WTC11 (cell line): ENCODE measurements around the gene ITGB3.

Source experiments
- ESRRA ChIP-seq: sonication (generic); formaldehyde crosslinking; IDR thresholded peaks from 2 replicates; pipeline ENCODE4 v1.8.1; 2022; ENCODE audit warnings: mild to moderate bottlenecking, missing genetic modification reagents, borderline replicate concordance
- ETV6 ChIP-seq: sonication (generic); formaldehyde crosslinking; IDR thresholded peaks from 2 replicates; pipeline ENCODE4 v1.8.1; 2022; ENCODE audit warnings: mild to moderate bottlenecking, missing genetic modification reagents
- FOXK1 ChIP-seq: sonication (generic); formaldehyde crosslinking; IDR thresholded peaks from 2 replicates; pipeline ENCODE4 v1.8.0; 2022; ENCODE audit warnings: mild to moderate bottlenecking, moderate library complexity, missing genetic modification reagents
- NR1H2 ChIP-seq: sonication (generic); formaldehyde crosslinking; IDR thresholded peaks from 2 replicates; pipeline ENCODE4 v1.9.0; 2021; ENCODE audit warnings: mild to moderate bottlenecking, moderate library complexity, missing genetic modification reagents
- NR3C1 ChIP-seq: sonication (generic); formaldehyde crosslinking; conservative IDR thresholded peaks from 2 replicates; pipeline ENCODE4 v1.8.1; 2023; ENCODE audit warnings: low read depth, mild to moderate bottlenecking, missing genetic modification reagents
- SP1 ChIP-seq: sonication (generic); formaldehyde crosslinking; conservative IDR thresholded peaks from 2 replicates; pipeline ENCODE4 v1.8.1; 2022; ENCODE audit warnings: missing genetic modification reagents
- TCF7 ChIP-seq: sonication (generic); formaldehyde crosslinking; IDR thresholded peaks from 2 replicates; pipeline ENCODE4 v1.8.0; 2022; ENCODE audit warnings: mild to moderate bottlenecking, low read depth, missing genetic modification reagents, moderate library complexity
- ZNF671 ChIP-seq: fragments of 250-450 bp; sonication (Bioruptor Pico); IDR thresholded peaks from 2 replicates; pipeline ENCODE4 v1.8.0; 2021; ENCODE audit warnings: mild to moderate bottlenecking
- TF ChIP-seq, protein P1 (sequence below): fragments of 200-600 bp; IDR thresholded peaks from 2 replicates; pipeline ENCODE4 v1.8.0; 2022; ENCODE audit warnings: antibody characterized with exemption
- TF ChIP-seq, protein P2 (sequence below): fragments of 250-450 bp; sonication (Bioruptor Pico); IDR thresholded peaks from 2 replicates; pipeline ENCODE4 v1.8.0; 2021; ENCODE audit warnings: mild to moderate bottlenecking
- TF ChIP-seq, protein P3 (sequence below): sonication (generic); formaldehyde crosslinking; IDR thresholded peaks from 2 replicates; pipeline ENCODE4 v1.8.0; 2022; ENCODE audit warnings: mild to moderate bottlenecking, missing genetic modification reagents

DNA sequence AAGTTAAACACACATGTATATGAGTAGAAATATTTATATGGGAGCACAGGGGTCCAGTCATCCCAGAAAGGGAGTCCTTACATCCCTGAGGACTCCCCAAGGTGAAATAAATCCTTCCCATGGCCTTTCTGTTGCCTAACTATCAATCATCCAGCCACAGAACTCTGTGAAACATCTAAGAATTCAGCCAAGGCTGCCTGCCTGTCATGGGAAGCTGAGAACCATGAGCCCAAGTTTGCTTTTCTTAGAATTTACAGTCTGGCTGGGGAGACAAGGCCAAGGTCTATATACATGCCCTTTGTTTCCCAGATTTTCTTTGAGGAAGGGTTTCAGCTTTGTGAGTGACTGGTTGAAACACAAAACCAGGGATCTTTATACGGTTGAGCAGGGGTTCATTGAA, 28.7 kb upstream of the ITGB3 start:
- TF ChIP-seq NR1H2 (CRISPR knock-in tag) (no peak), NR3C1 (no peak), ZNF671 (no peak), TCF7 (CRISPR knock-in tag) (no peak), FOXK1 (CRISPR knock-in tag) (no peak), SP1 (CRISPR knock-in tag) (no peak), ESRRA (CRISPR knock-in tag) (no peak), ETV6 (CRISPR knock-in tag) (no peak)
- TF ChIP-seq, protein P1, sequence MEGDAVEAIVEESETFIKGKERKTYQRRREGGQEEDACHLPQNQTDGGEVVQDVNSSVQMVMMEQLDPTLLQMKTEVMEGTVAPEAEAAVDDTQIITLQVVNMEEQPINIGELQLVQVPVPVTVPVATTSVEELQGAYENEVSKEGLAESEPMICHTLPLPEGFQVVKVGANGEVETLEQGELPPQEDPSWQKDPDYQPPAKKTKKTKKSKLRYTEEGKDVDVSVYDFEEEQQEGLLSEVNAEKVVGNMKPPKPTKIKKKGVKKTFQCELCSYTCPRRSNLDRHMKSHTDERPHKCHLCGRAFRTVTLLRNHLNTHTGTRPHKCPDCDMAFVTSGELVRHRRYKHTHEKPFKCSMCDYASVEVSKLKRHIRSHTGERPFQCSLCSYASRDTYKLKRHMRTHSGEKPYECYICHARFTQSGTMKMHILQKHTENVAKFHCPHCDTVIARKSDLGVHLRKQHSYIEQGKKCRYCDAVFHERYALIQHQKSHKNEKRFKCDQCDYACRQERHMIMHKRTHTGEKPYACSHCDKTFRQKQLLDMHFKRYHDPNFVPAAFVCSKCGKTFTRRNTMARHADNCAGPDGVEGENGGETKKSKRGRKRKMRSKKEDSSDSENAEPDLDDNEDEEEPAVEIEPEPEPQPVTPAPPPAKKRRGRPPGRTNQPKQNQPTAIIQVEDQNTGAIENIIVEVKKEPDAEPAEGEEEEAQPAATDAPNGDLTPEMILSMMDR: no peak
- TF ChIP-seq, protein P2, sequence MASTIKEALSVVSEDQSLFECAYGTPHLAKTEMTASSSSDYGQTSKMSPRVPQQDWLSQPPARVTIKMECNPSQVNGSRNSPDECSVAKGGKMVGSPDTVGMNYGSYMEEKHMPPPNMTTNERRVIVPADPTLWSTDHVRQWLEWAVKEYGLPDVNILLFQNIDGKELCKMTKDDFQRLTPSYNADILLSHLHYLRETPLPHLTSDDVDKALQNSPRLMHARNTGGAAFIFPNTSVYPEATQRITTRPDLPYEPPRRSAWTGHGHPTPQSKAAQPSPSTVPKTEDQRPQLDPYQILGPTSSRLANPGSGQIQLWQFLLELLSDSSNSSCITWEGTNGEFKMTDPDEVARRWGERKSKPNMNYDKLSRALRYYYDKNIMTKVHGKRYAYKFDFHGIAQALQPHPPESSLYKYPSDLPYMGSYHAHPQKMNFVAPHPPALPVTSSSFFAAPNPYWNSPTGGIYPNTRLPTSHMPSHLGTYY (CRISPR knock-in tag): no peak
- TF ChIP-seq, protein P3, sequence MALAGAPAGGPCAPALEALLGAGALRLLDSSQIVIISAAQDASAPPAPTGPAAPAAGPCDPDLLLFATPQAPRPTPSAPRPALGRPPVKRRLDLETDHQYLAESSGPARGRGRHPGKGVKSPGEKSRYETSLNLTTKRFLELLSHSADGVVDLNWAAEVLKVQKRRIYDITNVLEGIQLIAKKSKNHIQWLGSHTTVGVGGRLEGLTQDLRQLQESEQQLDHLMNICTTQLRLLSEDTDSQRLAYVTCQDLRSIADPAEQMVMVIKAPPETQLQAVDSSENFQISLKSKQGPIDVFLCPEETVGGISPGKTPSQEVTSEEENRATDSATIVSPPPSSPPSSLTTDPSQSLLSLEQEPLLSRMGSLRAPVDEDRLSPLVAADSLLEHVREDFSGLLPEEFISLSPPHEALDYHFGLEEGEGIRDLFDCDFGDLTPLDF (CRISPR knock-in tag): no peak
